Activated B cell treated with CpG ODN at 0.5 μM for 24 hours (primary cell): Measurements from ENCODE around the gene RANGRF. TPM values are rescaled to one million over a fixed set of nuclear protein-coding genes. Genes with fewer than 3 reads are reported as not detected.
A peak's percentile ranks its signal among the peaks of the same experiment; 100 is the strongest.

ENCODE experiments used
- ATAC-seq: fragments of 200-7000 bp; cut with Tn5 transposase; one replicate; pipeline ENCODE4 v1.10.0; 2021; ENCODE audit warnings: low read depth, mild to moderate bottlenecking, moderate library complexity
- CTCF ChIA-PET: fragments of 350-600 bp; sonication (Branson Sonifier 250); formaldehyde crosslinking; loops from one replicate; lab custom pipeline; 2021; ENCODE audit warnings: antibody characterized with exemption; lab: Charles Lee
- POLR2A ChIA-PET: fragments of 350-600 bp; sonication (Branson Sonifier 250); formaldehyde crosslinking; loops from one replicate; lab custom pipeline; 2021; ENCODE audit warnings: antibody characterized with exemption; lab: Charles Lee
- DNase-seq: peaks from one replicate; pipeline ENCODE4 v3.0.0; 2022
- H3K27ac Mint-ChIP-seq: one replicate; pipeline ENCODE4 v1.8.0; 2020; ENCODE audit warnings: mixed read lengths
- H3K27me3 Mint-ChIP-seq: one replicate; pipeline ENCODE4 v1.8.0; 2021; ENCODE audit warnings: mixed read lengths
- H3K36me3 Mint-ChIP-seq: one replicate; pipeline ENCODE4 v1.8.0; 2021; ENCODE audit warnings: low read depth, mixed read lengths
- H3K4me1 Mint-ChIP-seq: one replicate; pipeline ENCODE4 v1.8.0; 2021; ENCODE audit warnings: mixed read lengths
- H3K4me3 Mint-ChIP-seq: one replicate; pipeline ENCODE4 v1.8.0; 2020; ENCODE audit warnings: mild to moderate bottlenecking, mixed read lengths
- H3K9me3 Mint-ChIP-seq: one replicate; pipeline ENCODE4 v1.8.0; 2020; ENCODE audit warnings: mixed read lengths
- intact Hi-C: fragments of 100-400 bp; cut with micrococcal nuclease; formaldehyde crosslinking; loops from one replicate; pipeline ENCODE4 v1.15.1; 2024
- total RNA-seq: library from RNA; stranded (reverse); gene quantifications from 2 replicates; pipeline ENCODE4 v1.2.3, GENCODE V29; 2022
- TF ChIP-seq, protein P1 (sequence below): fragments of 200-600 bp; IDR thresholded peaks from one replicate; pipeline ENCODE4 v1.8.0; 2022; ENCODE audit warnings: antibody characterized with exemption, mild to moderate bottlenecking

RANGRF gene
- total RNA-seq, 1 donor from 2014 or later: 50.1 TPM

DNA sequence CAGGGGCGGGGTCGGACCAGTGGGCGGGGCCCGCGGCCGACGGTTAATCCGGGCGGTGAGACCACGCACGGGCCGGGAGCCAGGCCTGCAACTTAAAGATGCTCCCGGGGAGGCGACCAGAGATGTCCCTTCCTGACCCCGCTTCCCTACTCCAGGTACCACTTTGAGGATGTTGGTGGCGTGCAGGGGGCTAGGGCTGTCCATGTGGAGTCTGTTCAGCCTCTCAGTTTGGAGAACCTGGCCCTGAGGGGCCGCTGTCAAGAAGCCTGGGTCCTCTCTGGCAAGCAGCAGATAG, 580 bp downstream of the RANGRF start:
- Mint-ChIP-seq H3K27ac (peak overlapping the region; percentile 97), H3K9me3 (no peaks in the 10 kb centered on the region), H3K27me3 (no peaks in the 10 kb centered on the region), H3K36me3 (peaks cover 9% of the 10 kb centered on the region), H3K4me1 (peaks cover 51% of the 10 kb centered on the region), H3K4me3 (peak overlapping the region; percentile 98)
- DNase-seq (no peak), ATAC-seq (no peak)
- intact Hi-C loops: loop anchor here (2.0 to 5.0 kb wide), 2 partner anchors 170 to 357 kb away; partner anchors contain the start of genes ALOXE3, CNTROB and TRAPPC1
- ChIA-PET CTCF (interaction anchor here (0.6 to 1.4 kb wide), 3 partner anchors 12 to 111 kb away, joined by 3 to 7 read pairs (median 4); partner anchors contain the start of gene PFAS), POLR2A (interaction anchor here (0.5 to 2.2 kb wide), 16 partner anchors 12 to 169 kb away, joined by 3 to 45 read pairs (median 6); partner anchors contain the start of genes AURKB, BORCS6, CTC1 and PFAS)
- TF ChIP-seq, protein P1, sequence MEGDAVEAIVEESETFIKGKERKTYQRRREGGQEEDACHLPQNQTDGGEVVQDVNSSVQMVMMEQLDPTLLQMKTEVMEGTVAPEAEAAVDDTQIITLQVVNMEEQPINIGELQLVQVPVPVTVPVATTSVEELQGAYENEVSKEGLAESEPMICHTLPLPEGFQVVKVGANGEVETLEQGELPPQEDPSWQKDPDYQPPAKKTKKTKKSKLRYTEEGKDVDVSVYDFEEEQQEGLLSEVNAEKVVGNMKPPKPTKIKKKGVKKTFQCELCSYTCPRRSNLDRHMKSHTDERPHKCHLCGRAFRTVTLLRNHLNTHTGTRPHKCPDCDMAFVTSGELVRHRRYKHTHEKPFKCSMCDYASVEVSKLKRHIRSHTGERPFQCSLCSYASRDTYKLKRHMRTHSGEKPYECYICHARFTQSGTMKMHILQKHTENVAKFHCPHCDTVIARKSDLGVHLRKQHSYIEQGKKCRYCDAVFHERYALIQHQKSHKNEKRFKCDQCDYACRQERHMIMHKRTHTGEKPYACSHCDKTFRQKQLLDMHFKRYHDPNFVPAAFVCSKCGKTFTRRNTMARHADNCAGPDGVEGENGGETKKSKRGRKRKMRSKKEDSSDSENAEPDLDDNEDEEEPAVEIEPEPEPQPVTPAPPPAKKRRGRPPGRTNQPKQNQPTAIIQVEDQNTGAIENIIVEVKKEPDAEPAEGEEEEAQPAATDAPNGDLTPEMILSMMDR: no peak

DNA sequence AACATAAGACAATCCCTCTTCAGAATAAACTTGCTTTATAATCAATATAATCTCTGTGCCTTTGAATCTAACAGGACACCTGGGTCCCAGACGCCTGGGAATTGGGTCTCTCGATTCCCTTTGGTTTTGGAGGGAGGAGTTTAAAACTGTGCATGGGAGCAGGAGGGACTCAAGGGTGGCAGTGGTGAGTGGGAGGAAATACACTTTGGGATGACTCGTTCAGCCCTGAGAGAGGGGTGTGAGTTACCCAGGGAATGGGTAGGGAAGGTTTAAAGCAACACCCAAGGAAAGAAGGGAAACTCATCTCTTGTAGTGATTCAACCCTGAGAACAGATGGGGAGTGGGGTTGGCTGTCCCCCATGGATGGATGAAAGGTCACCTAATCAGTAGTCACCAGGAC, 1.6 kb downstream of the RANGRF start:
- peaks cover 57% of the 10 kb centered on the region for H3K4me1 Mint-ChIP-seq
- TF ChIP-seq, protein P1: no peak

DNA sequence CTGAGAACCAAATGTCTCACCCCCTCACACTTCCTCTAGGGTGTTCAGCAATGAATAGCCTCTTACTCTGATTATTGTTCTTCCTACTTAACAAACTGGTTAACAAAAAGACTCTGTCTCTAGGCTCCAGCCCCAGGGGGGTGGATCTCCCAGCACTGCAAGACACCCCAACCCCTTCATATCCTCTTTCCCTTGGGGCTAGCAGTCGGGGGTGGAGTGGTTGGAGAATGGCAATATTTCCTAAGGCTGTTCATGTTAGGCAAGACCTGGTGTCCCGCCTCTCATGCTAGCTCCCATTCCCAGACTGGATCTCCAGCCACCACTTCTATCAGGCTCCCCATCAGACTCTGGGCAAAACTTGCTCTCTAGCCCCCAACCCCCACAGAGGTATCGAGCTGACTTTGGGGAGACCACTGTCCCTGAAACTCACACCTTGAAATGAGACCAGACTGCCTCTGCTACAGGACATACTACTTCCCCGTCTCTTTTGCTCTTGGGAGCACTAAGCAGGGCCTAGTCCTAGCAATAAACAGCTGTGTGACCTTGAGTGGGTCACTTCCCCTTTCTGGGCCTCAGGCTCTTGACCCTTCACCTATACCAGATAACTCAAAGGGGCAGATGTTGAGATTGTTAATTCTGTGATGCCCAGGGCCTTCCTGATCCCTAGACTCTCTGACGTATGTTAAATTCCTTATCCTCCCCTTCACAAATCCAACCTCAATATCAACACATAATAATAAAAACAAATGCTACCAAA, 4.3 kb downstream of the RANGRF start:
- ATAC-seq (no peak), DNase-seq (no peak)
- Mint-ChIP-seq H3K36me3 (peaks cover 9% of the 10 kb centered on the region), H3K27ac (peak overlapping the region; percentile 21), H3K4me1 (peaks cover 49% of the 10 kb centered on the region), H3K27me3 (no peaks in the 10 kb centered on the region), H3K4me3 (peak overlapping the region; percentile 32), H3K9me3 (no peaks in the 10 kb centered on the region)
- TF ChIP-seq, protein P1: no peak
- ChIA-PET CTCF (no interaction called here), POLR2A (interaction anchor here (0.7 to 4.4 kb wide), 6 partner anchors 27 to 211 kb away, joined by 3 to 108 read pairs (median 4); partner anchors contain the start of genes CTC1 and PFAS)
- intact Hi-C loops: no loop called here

More for the DNA sequence above, 1.6 kb downstream of the RANGRF start:
- no peaks in the 10 kb centered on the region for H3K9me3 Mint-ChIP-seq
- ChIA-PET POLR2A (interaction anchor here (2.2 kb wide), 1 partner anchor 116 kb away, joined by 23 read pairs; no protein-coding TSS in a partner anchor), CTCF (no interaction called here)
- intact Hi-C loops: no loop called here
- ATAC-seq: no peak
- peak overlapping the region; percentile 12 for H3K27ac Mint-ChIP-seq
- no peak for DNase-seq
- peak overlapping the region; percentile 50 for H3K4me3 Mint-ChIP-seq
- H3K27me3 Mint-ChIP-seq: no peaks in the 10 kb centered on the region
- peaks cover 9% of the 10 kb centered on the region for H3K36me3 Mint-ChIP-seq

DNA sequence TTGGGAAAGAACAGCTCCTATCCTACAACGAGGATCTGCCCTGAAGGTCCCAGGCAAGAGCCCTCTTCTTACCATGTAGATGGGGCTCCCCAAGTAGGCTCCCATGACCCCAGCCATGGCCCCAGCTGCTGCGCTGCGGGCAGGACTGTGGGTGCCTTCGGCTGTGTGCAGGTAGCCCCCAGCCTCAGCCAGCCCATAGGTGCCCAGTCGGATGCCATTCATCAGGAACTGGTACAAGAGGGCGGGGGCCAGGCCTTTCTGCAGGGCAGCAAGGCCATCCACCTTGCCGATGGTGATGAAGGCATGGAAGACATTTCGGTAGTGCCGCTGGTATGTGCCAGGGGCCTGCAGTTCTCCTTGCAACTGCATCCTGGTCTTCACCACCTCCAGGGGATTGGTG, 5.9 kb downstream of the RANGRF start:
- peaks cover 35% of the 10 kb centered on the region for H3K4me1 Mint-ChIP-seq
- DNase-seq (no peak), ATAC-seq (no peak)
- ChIA-PET CTCF (interaction anchor here (1.4 to 1.9 kb wide), 2 partner anchors 70 to 72 kb away, joined by 3 to 7 read pairs; no protein-coding TSS in a partner anchor), POLR2A (interaction anchor here (0.7 to 4.4 kb wide), 15 partner anchors 20 to 710 kb away, joined by 3 to 108 read pairs (median 9); partner anchors contain the start of genes BORCS6, CTC1, KRABD2 and PFAS)
- peak overlapping the region; percentile 92 for H3K4me3 Mint-ChIP-seq
- peak overlapping the region; percentile 86 for H3K27ac Mint-ChIP-seq
- TF ChIP-seq, protein P1: no peak
- H3K36me3 Mint-ChIP-seq: peaks cover 2% of the 10 kb centered on the region
- H3K27me3 Mint-ChIP-seq: no peaks in the 10 kb centered on the region
- intact Hi-C loops: no loop called here
- H3K9me3 Mint-ChIP-seq: no peaks in the 10 kb centered on the region
